HepG2 (cell line): Measurements from ENCODE around the gene DCTN3. TPM values are rescaled to one million over a fixed set of nuclear protein-coding genes. Genes with fewer than 3 reads are reported as not detected.

ENCODE experiments used
- ATAC-seq: fragments of 200-7000 bp; cut with Tn5 transposase; 3 replicates; pipeline ENCODE4 v1.9.1; 2020; ENCODE audit warnings: mild to moderate bottlenecking, moderate library complexity
- BruUV-seq: library from RNA; stranded (reverse); fragments of 400-500 nt; replicated peaks from 2 replicates; lab custom pipeline; 2021; lab: Mats Ljungman, UMichigan
- CTCF ChIA-PET: fragments of 300-600 bp; formaldehyde crosslinking; extraction: SDS; loops from one replicate; lab custom pipeline; 2021; ENCODE audit warnings: low total read pairs, inconsistent platforms, low intra/inter-chr PET ratio; lab: Yijun Ruan, JAX
- POLR2A ChIA-PET: fragments of 350-600 bp; sonication (Branson Sonifier 250); formaldehyde crosslinking; loops from one replicate; lab custom pipeline; 2020; ENCODE audit warnings: antibody characterized with exemption, inconsistent platforms; lab: Yijun Ruan, JAX
- DNase-seq: peaks from one replicate; pipeline ENCODE4 v3.0.0-alpha.2; 2015; ENCODE audit warnings: low spot score
- FAIRE-seq: peaks from 3 replicates; lab custom pipeline; 2011; peaks lifted over from hg19 to GRCh38; lab: Jason Lieb, UNC
- H2AFZ ChIP-seq: one replicate; pipeline ENCODE4 v1.6.1; 2011; ENCODE audit warnings: low read length, inconsistent platforms
- H3K27ac ChIP-seq: fragments of 300-600 bp; 3 replicates; pipeline ENCODE4 v1.8.0; 2011; ENCODE audit warnings: mixed run types, mild to moderate bottlenecking, mixed read lengths, low read length, inconsistent platforms; ENCODE audit not compliant: insufficient read depth; ENCODE audit errors: extremely low read length
- H3K27me3 ChIP-seq, 2 experiments: fragments of 200-600 bp in 1 of 2; 2 replicates in 1 of 2; 3 replicates in 1 of 2; pipeline versions ENCODE4 v1.6.0 to v1.8.0; 2011; ENCODE audit warnings: low read length in 2 of 2, mild to moderate bottlenecking in 2 of 2, moderate library complexity in 2 of 2, inconsistent platforms in 1 of 2; ENCODE audit not compliant: insufficient read depth in 2 of 2, control insufficient read depth in 1 of 2
- H3K36me3 ChIP-seq, 2 experiments: fragments of 200-600 bp in 1 of 2; replicated peaks in 1 of 2; 2 replicates in 1 of 2; 3 replicates in 1 of 2; pipeline versions ENCODE4 v1.5.1 to v1.8.0; 2011; ENCODE audit warnings: low read length in 2 of 2, inconsistent platforms in 1 of 2; ENCODE audit not compliant: insufficient read depth in 2 of 2, control insufficient read depth in 1 of 2
- H3K4me1 ChIP-seq: 2 replicates; pipeline ENCODE4 v1.5.1; 2012; ENCODE audit warnings: low read length, inconsistent platforms; ENCODE audit not compliant: insufficient read depth
- H3K4me2 ChIP-seq: 2 replicates; pipeline ENCODE4 v1.6.0; 2011; ENCODE audit warnings: low read depth, low read length, inconsistent platforms
- H3K4me3 ChIP-seq, 3 experiments: fragments of 200-600 bp in 1 of 3; sonication (generic), shearing (Covaris generic) in 1 of 3; replicated peaks in 1 of 3; 2 replicates each; pipeline ENCODE4 v1.5.1; 2011 to 2016; ENCODE audit warnings: low read length in 3 of 3, inconsistent platforms in 2 of 3, low read depth in 2 of 3, mild to moderate bottlenecking in 2 of 3, control low read depth in 1 of 3, mixed read lengths in 1 of 3; ENCODE audit not compliant: insufficient read depth in 1 of 3
- H3K79me2 ChIP-seq: one replicate; pipeline ENCODE4 v1.6.1; 2011; ENCODE audit warnings: low read length, inconsistent platforms; ENCODE audit not compliant: insufficient read depth
- H3K9ac ChIP-seq: 2 replicates; pipeline ENCODE4 v1.6.0; 2011; ENCODE audit warnings: mild to moderate bottlenecking, low read depth, low read length, inconsistent platforms; ENCODE audit not compliant: insufficient read depth
- H3K9me3 ChIP-seq: 2 replicates; pipeline ENCODE4 v1.5.1; 2012; ENCODE audit warnings: mild to moderate bottlenecking, low read length
- H4K20me1 ChIP-seq: 2 replicates; pipeline ENCODE4 v1.6.0; 2011; ENCODE audit warnings: inconsistent platforms, mild to moderate bottlenecking, low read length, moderate library complexity; ENCODE audit not compliant: insufficient read depth
- GABPB1 ChIP-seq: IDR thresholded peaks from 2 replicates; pipeline ENCODE4 v1.6.1; 2016; ENCODE audit warnings: mild to moderate bottlenecking, missing genetic modification reagents, moderate library complexity, missing compliant biosample characterization
- KLF16 ChIP-seq, 2 experiments: sonication (generic) in 1 of 2; formaldehyde crosslinking in 1 of 2; IDR thresholded peaks; 2 replicates each; pipeline versions ENCODE4 v1.6.1 to v1.8.0; 2016 to 2023; ENCODE audit warnings: missing genetic modification reagents in 2 of 2, missing compliant biosample characterization in 1 of 2
- THAP7 ChIP-seq: sonication (generic); formaldehyde crosslinking; IDR thresholded peaks from 2 replicates; pipeline ENCODE4 v1.8.1; 2023; ENCODE audit warnings: mild to moderate bottlenecking, missing genetic modification reagents
- TRIM22 ChIP-seq: fragments of 450-650 bp; IDR thresholded peaks from 2 replicates; pipeline ENCODE4 v1.6.1; 2017
- ZFP36L2 ChIP-seq: sonication (generic); formaldehyde crosslinking; IDR thresholded peaks from 2 replicates; pipeline ENCODE4 v1.4.0; 2020; ENCODE audit warnings: missing genetic modification reagents
- ZNF292 ChIP-seq: sonication (generic); formaldehyde crosslinking; IDR thresholded peaks from 2 replicates; pipeline ENCODE4 v1.8.1; 2022; ENCODE audit warnings: mild to moderate bottlenecking, low read depth, missing genetic modification reagents, borderline replicate concordance
- ZNF343 ChIP-seq: sonication (generic); formaldehyde crosslinking; IDR thresholded peaks from 2 replicates; pipeline ENCODE4 v1.4.0; 2020; ENCODE audit warnings: mild to moderate bottlenecking, missing genetic modification reagents
- in situ Hi-C: cut with HindIII; loops from 2 replicates; pipeline ENCODE4 v1.10.0; 2017; ENCODE audit warnings: low pct_unique_long_range_greater_than_20kb; ENCODE audit not compliant: extremely low pct_ligation_motif_present
- intact Hi-C: fragments of 100-400 bp; cut with micrococcal nuclease; formaldehyde crosslinking; loops from one replicate; pipeline ENCODE4 v1.10.0; 2022; ENCODE audit not compliant: unreplicated experiment
- polyA plus RNA-seq, 8 experiments: library from polyadenylated mRNA; depleted of rRNA in 3 of 8; stranded (reverse) in 7 of 8; unstranded in 1 of 8; fragments of >200 nt; fragmentation: Illumina TruSeq in 4 of 8; extraction: Trizol in 4 of 8; gene quantifications; 2 replicates each; pipeline versions ENCODE4 v1.2.1 to v1.2.3, GENCODE V29; 2011 to 2016; ENCODE audit warnings: low read depth in 4 of 8, missing spikeins in 1 of 8, mixed read lengths in 1 of 8; ENCODE audit not compliant: insufficient read depth in 1 of 8
- total RNA-seq, 5 experiments: library from RNA; depleted of rRNA; stranded (reverse); fragments of >200 nt; fragmentation: Illumina TruSeq; extraction: Trizol; gene quantifications; 2 replicates each; pipeline ENCODE4 v1.2.3, GENCODE V29; 2016; ENCODE audit warnings: low read depth in 1 of 5
- TF ChIP-seq, protein P1 (sequence below): sonication (generic); formaldehyde crosslinking; IDR thresholded peaks from 2 replicates; pipeline ENCODE4 v1.4.0; 2020; ENCODE audit warnings: missing genetic modification reagents
- TF ChIP-seq, protein P2 (sequence below): sonication (generic); formaldehyde crosslinking; IDR thresholded peaks from 2 replicates; pipeline ENCODE4 v1.4.0; 2020; ENCODE audit warnings: mild to moderate bottlenecking, missing genetic modification reagents
- TF ChIP-seq, protein P3 (sequence below): sonication (generic); formaldehyde crosslinking; IDR thresholded peaks from 2 replicates; pipeline ENCODE4 v1.8.0; 2022; ENCODE audit warnings: missing genetic modification reagents, mild to moderate bottlenecking, inconsistent platforms, borderline replicate concordance

The DCTN3 gene
- total and polyA plus RNA-seq, 2 of the 13 experiments (the other 11 are each of a cell fraction or from before 2014, with no cell fraction given) = 27.4 to 34.5 TPM

GRCh38 chr9:34606905-34607304, 13.4 kb downstream of the DCTN3 start (continued):
- TF ChIP-seq, protein P1, sequence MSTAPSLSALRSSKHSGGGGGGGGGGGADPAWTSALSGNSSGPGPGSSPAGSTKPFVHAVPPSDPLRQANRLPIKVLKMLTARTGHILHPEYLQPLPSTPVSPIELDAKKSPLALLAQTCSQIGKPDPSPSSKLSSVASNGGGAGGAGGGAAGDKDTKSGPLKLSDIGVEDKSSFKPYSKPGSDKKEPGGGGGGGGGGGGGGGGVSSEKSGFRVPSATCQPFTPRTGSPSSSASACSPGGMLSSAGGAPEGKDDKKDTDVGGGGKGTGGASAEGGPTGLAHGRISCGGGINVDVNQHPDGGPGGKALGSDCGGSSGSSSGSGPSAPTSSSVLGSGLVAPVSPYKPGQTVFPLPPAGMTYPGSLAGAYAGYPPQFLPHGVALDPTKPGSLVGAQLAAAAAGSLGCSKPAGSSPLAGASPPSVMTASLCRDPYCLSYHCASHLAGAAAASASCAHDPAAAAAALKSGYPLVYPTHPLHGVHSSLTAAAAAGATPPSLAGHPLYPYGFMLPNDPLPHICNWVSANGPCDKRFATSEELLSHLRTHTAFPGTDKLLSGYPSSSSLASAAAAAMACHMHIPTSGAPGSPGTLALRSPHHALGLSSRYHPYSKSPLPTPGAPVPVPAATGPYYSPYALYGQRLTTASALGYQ (CRISPR knock-in tag) = no peak
- no peak for TF ChIP-seq GABPB1 (CRISPR knock-in tag)
- TF ChIP-seq TRIM22 = no peak
- 0 out of 4 replicates have a peak, but pooled peaks of 1 of the 2 experiments have one; percentile 16 for TF ChIP-seq KLF16 (CRISPR knock-in tag; IDR thresholded peaks at IDR 0.05)
- no peak for TF ChIP-seq ZFP36L2 (CRISPR knock-in tag)
- TF ChIP-seq ZNF343 = no peak

- H3K4me1 ChIP-seq = peaks cover 24% of the 10 kb centered on the region
- DNase-seq (no peak), FAIRE-seq (no peak), ATAC-seq (no peak)
- H2AFZ ChIP-seq = no peak overlapping the region
- POLR2A ChIA-PET = interaction anchor here (1.3 to 1.5 kb wide), 2 partner anchors 32 to 40 kb away, joined by 5 read pairs; partner anchors contain the start of genes GALT and SIGMAR1
- intact Hi-C loops = no loop called here
- no peaks in the 10 kb centered on the region for H3K9me3 ChIP-seq
- peaks cover under 1% of the 10 kb centered on the region for H3K79me2 ChIP-seq
- H3K27me3 ChIP-seq = no peaks in the 10 kb centered on the region
- BruUV-seq = no TSS peak
- no peaks in the 10 kb centered on the region; the same call in 1 of the 2 replicates for H4K20me1 ChIP-seq
- H3K27ac ChIP-seq = no peak overlapping the region
- CTCF ChIA-PET = no interaction called here
- H3K36me3 ChIP-seq = no peaks in the 10 kb centered on the region
- H3K4me3 ChIP-seq = no peak overlapping the region
- no peak overlapping the region for H3K9ac ChIP-seq
- no peak overlapping the region for H3K4me2 ChIP-seq
- in situ Hi-C loops = no loop called here
- TF ChIP-seq, protein P2, sequence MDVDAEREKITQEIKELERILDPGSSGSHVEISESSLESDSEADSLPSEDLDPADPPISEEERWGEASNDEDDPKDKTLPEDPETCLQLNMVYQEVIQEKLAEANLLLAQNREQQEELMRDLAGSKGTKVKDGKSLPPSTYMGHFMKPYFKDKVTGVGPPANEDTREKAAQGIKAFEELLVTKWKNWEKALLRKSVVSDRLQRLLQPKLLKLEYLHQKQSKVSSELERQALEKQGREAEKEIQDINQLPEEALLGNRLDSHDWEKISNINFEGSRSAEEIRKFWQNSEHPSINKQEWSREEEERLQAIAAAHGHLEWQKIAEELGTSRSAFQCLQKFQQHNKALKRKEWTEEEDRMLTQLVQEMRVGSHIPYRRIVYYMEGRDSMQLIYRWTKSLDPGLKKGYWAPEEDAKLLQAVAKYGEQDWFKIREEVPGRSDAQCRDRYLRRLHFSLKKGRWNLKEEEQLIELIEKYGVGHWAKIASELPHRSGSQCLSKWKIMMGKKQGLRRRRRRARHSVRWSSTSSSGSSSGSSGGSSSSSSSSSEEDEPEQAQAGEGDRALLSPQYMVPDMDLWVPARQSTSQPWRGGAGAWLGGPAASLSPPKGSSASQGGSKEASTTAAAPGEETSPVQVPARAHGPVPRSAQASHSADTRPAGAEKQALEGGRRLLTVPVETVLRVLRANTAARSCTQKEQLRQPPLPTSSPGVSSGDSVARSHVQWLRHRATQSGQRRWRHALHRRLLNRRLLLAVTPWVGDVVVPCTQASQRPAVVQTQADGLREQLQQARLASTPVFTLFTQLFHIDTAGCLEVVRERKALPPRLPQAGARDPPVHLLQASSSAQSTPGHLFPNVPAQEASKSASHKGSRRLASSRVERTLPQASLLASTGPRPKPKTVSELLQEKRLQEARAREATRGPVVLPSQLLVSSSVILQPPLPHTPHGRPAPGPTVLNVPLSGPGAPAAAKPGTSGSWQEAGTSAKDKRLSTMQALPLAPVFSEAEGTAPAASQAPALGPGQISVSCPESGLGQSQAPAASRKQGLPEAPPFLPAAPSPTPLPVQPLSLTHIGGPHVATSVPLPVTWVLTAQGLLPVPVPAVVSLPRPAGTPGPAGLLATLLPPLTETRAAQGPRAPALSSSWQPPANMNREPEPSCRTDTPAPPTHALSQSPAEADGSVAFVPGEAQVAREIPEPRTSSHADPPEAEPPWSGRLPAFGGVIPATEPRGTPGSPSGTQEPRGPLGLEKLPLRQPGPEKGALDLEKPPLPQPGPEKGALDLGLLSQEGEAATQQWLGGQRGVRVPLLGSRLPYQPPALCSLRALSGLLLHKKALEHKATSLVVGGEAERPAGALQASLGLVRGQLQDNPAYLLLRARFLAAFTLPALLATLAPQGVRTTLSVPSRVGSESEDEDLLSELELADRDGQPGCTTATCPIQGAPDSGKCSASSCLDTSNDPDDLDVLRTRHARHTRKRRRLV (CRISPR knock-in tag) = no peak
- TF ChIP-seq THAP7 (CRISPR knock-in tag) (no peak), ZNF292 (CRISPR knock-in tag) (no peak)
- TF ChIP-seq, protein P3, sequence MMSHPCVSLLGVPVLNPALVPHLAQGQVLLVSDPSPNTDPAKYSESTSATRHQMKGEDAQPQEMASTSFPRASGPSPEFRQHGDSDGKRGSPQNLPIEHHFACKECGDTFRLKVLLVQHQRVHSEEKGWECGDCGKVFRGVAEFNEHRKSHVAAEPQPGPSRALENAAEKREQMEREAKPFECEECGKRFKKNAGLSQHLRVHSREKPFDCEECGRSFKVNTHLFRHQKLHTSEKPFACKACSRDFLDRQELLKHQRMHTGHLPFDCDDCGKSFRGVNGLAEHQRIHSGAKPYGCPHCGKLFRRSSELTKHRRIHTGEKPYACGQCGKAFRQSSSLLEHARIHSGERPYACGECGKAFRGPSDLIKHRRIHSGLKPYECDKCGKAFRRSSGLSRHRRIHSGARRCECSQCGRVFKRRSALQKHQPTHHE (CRISPR knock-in tag) = no peak
Observed at GRCh38 chr9:34606190-34606589, 14.1 kb downstream of the DCTN3 start.
